ENCODE data around the gene TMEM175. TPM values are rescaled to one million over a fixed set of nuclear protein-coding genes. Genes with fewer than 3 reads are reported as not detected.

Gene TMEM175
- total and polyA plus RNA-seq, 8 donors: 7.3 to 82.8 (median 19.5) TPM

GRCh38 chr4:987624-988513 is 55.6 kb downstream of the TMEM175 start:
- intact Hi-C loops (cut with DNase I; ENCODE audit: low total_unique reads): no loop called here
- peaks cover 0 to 33% (median 21%) of the 10 kb centered on the region in 4 donors for H3K36me3 ChIP-seq
- H3K9me3 ChIP-seq: no peaks in the 10 kb centered on the region
- 46 to 65% (median 58%) methylated on average over 10 to 37 of the region's 37 CpGs for WGBS, 5 donors
- TF ChIP-seq POLR2AphosphoS5 (IDR thresholded peaks at IDR 0.05) (peak in 1 of 3 donors; percentile 2), EP300 (IDR thresholded peaks at IDR 0.05) (no peak)
- H3K27ac ChIP-seq: peak overlapping the region; percentile 72 to 89 (median 75)
- peak overlapping the region; percentile 65 to 96 (median 82) for H3K4me3 ChIP-seq
- no peak for DNase-seq
- peaks cover 41 to 63% (median 55%) of the 10 kb centered on the region in 4 donors for H3K4me1 ChIP-seq
- H3K27me3 ChIP-seq: no peaks in the 10 kb centered on the region

GRCh38 chr4:988726-989721 is 56.8 kb downstream of the TMEM175 start:
- TF ChIP-seq EP300 (IDR thresholded peaks at IDR 0.05): no peak
- no peak for TF ChIP-seq CTCF (IDR thresholded peaks at IDR 0.05)
- no peak for TF ChIP-seq POLR2AphosphoS5 (IDR thresholded peaks at IDR 0.05)
- no peak for TF ChIP-seq POLR2A (IDR thresholded peaks at IDR 0.05)
- no peaks in the 10 kb centered on the region for H3K9me3 ChIP-seq
- WGBS, 5 donors: 90 to 93% (median 91%) methylated on average over 37 to 69 of the region's 69 CpGs

GRCh38 chr4:989722-990471 is 57.6 kb downstream of the TMEM175 start:
- TF ChIP-seq POLR2A (IDR thresholded peaks at IDR 0.05) (no peak), EP300 (IDR thresholded peaks at IDR 0.05) (no peak), CTCF (IDR thresholded peaks at IDR 0.05) (no peak)
- peaks cover 46 to 66% (median 61%) of the 10 kb centered on the region in 4 donors for H3K4me1 ChIP-seq
- H3K27me3 ChIP-seq: no peaks in the 10 kb centered on the region
- no peak for DNase-seq
- no peak overlapping the region for H3K4me3 ChIP-seq
- intact Hi-C loops (cut with DNase I; ENCODE audit: low total_unique reads): no loop called here
- no peak overlapping the region for H3K27ac ChIP-seq
- 94 to 96% (median 95%) methylated on average over 45 to 58 of the region's 58 CpGs for WGBS, 5 donors
- H3K9me3 ChIP-seq: no peaks in the 10 kb centered on the region
- peaks cover 0 to 33% (median 21%) of the 10 kb centered on the region in 4 donors for H3K36me3 ChIP-seq

More at GRCh38 chr4:988726-989721, 56.8 kb downstream of the TMEM175 start:
- peaks cover 0 to 33% (median 21%) of the 10 kb centered on the region in 4 donors for H3K36me3 ChIP-seq
- no peaks in the 10 kb centered on the region for H3K27me3 ChIP-seq
- intact Hi-C loops (cut with DNase I; ENCODE audit: low total_unique reads): no loop called here
- no peak overlapping the region for H3K27ac ChIP-seq
- H3K4me1 ChIP-seq: peaks cover 48 to 70% (median 66%) of the 10 kb centered on the region in 4 donors
- no peak overlapping the region for H3K4me3 ChIP-seq
- DNase-seq: no peak

GRCh38 chr4:990746-991367 is 58.6 kb downstream of the TMEM175 start:
- peak overlapping the region in 1 of 5 donors; percentile 96 for H3K27ac ChIP-seq
- H3K36me3 ChIP-seq: peaks cover 0 to 33% (median 21%) of the 10 kb centered on the region in 4 donors
- DNase-seq: no peak
- intact Hi-C loops (cut with DNase I; ENCODE audit: low total_unique reads): no loop called here
- H3K27me3 ChIP-seq: peaks cover 0 to 5% (median 0%) of the 10 kb centered on the region in 3 donors
- H3K4me3 ChIP-seq: no peak overlapping the region
- TF ChIP-seq POLR2A (IDR thresholded peaks at IDR 0.05) (no peak), CTCF (IDR thresholded peaks at IDR 0.05) (no peak), EP300 (IDR thresholded peaks at IDR 0.05) (no peak), POLR2AphosphoS5 (IDR thresholded peaks at IDR 0.05) (no peak)
- 87 to 89% (median 89%) methylated on average over 21 to 26 of the region's 26 CpGs for WGBS, 5 donors
- H3K4me1 ChIP-seq: peaks cover 36 to 56% (median 52%) of the 10 kb centered on the region in 4 donors
- no peaks in the 10 kb centered on the region for H3K9me3 ChIP-seq
